A673 (cell line): ENCODE results near the gene AP4E1. TPM values are rescaled to one million over a fixed set of nuclear protein-coding genes. Genes with fewer than 3 reads are reported as not detected.

ENCODE experiments used
- BruUV-seq: library from RNA; stranded (reverse); fragments of 400-500 nt; replicated peaks from 2 replicates; lab custom pipeline; 2021; lab: Mats Ljungman, UMichigan
- CTCF ChIA-PET: fragments of 300-600 bp; sonication (Branson Sonifier 250); formaldehyde crosslinking; loops from one replicate; lab custom pipeline; 2022; ENCODE audit warnings: antibody characterized with exemption; lab: Charles Lee
- POLR2A ChIA-PET: fragments of 300-600 bp; sonication (Branson Sonifier 250); formaldehyde crosslinking; loops from one replicate; lab custom pipeline; 2022; ENCODE audit warnings: antibody characterized with exemption; ENCODE audit not compliant: low non-redundant PET; lab: Charles Lee
- DNase-seq: peaks from one replicate; pipeline ENCODE4 v3.0.0-alpha.2; 2015; ENCODE audit warnings: low spot score
- H3K27ac ChIP-seq: fragments of 200-600 bp; sonication (generic); 2 replicates; pipeline ENCODE4 v1.5.1; 2016; ENCODE audit warnings: mixed run types, low read depth, mild to moderate bottlenecking, mixed read lengths, antibody characterized with exemption, low read length; ENCODE audit not compliant: poor library complexity, severe bottlenecking
- H3K27me3 ChIP-seq: fragments of 200-600 bp; sonication (generic); replicated peaks from 2 replicates; pipeline ENCODE4 v1.6.1; 2017; ENCODE audit warnings: mixed run types, low read depth, mild to moderate bottlenecking, mixed read lengths, antibody characterized with exemption, low read length; ENCODE audit not compliant: insufficient read depth, poor library complexity
- H3K36me3 ChIP-seq: fragments of 200-600 bp; sonication (generic); 2 replicates; pipeline ENCODE4 v1.6.1; 2016; ENCODE audit warnings: mixed run types, mild to moderate bottlenecking, mixed read lengths, antibody characterized with exemption, low read length; ENCODE audit not compliant: insufficient read depth, poor library complexity, severe bottlenecking
- H3K4me1 ChIP-seq: fragments of 200-600 bp; sonication (generic); 2 replicates; pipeline ENCODE4 v1.6.1; 2017; ENCODE audit warnings: mixed run types, mild to moderate bottlenecking, mixed read lengths, antibody characterized with exemption, low read length; ENCODE audit not compliant: insufficient read depth, poor library complexity, severe bottlenecking
- H3K4me3 ChIP-seq: fragments of 200-600 bp; sonication (generic); 2 replicates; pipeline ENCODE4 v1.5.1; 2016; ENCODE audit warnings: low read depth, mixed run types, mild to moderate bottlenecking, mixed read lengths, low read length; ENCODE audit not compliant: poor library complexity, severe bottlenecking
- H3K9me3 ChIP-seq: fragments of 200-600 bp; sonication (generic); 2 replicates; pipeline ENCODE4 v1.6.1; 2016; ENCODE audit warnings: mixed run types, low read depth, mild to moderate bottlenecking, mixed read lengths, antibody characterized with exemption, low read length; ENCODE audit not compliant: poor library complexity, severe bottlenecking
- CTCF ChIP-seq: fragments of 300-800, 200-600 bp; sonication (generic); conservative IDR thresholded peaks from 2 replicates; pipeline ENCODE4 v1.5.1; 2017; ENCODE audit warnings: low read depth, mild to moderate bottlenecking, antibody characterized with exemption, low read length, moderate library complexity, mixed read lengths
- EZH2 ChIP-seq: fragments of 200-600 bp; sonication (generic); IDR thresholded peaks from 2 replicates; pipeline ENCODE4 v1.6.1; 2017; ENCODE audit warnings: borderline replicate concordance, low read depth, mild to moderate bottlenecking, mixed read lengths, antibody characterized with exemption, low read length; ENCODE audit not compliant: poor library complexity, severe bottlenecking
- intact Hi-C: fragments of 100-400 bp; cut with micrococcal nuclease; formaldehyde crosslinking; loops from one replicate; pipeline ENCODE4 v1.10.0; 2022; ENCODE audit not compliant: unreplicated experiment
- total RNA-seq: library from RNA; stranded (reverse); gene quantifications from 2 replicates; pipeline ENCODE4 v1.2.3, GENCODE V29; 2021

AP4E1 gene
- total RNA-seq, 1 experiment from 2014 or later, result 13.9 TPM

DNA sequence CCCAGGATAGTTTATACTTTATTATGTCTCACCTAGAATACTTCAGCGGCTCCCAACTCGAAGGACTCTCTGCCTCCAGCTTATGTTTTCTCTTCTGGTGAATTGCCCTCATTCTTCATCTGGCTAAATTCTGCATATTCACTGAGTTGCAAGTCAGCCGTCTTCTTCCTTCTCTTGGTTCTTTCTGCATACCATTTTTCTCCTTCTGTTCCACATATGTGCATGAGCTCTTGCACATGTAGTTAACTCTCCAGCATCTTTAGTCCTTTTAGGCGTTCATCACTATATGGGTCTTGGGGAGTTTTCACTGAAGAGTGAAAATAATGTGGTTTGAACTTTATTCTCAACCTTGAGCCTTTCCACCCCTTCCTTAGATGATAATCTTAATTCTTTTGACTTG is 70.1 kb downstream of the AP4E1 start:
- no peak for DNase-seq
- Histone ChIP-seq H3K27me3 (no peaks in the 10 kb centered on the region), H3K4me1 (no peaks in the 10 kb centered on the region), H3K4me3 (no peak overlapping the region), H3K9me3 (no peaks in the 10 kb centered on the region), H3K36me3 (no peaks in the 10 kb centered on the region), H3K27ac (no peak overlapping the region)
- no TSS peak for BruUV-seq
- no peak for TF ChIP-seq CTCF
- TF ChIP-seq EZH2, result no peak
- intact Hi-C loops, result no loop called here
- ChIA-PET CTCF (no interaction called here), POLR2A (no interaction called here)

DNA sequence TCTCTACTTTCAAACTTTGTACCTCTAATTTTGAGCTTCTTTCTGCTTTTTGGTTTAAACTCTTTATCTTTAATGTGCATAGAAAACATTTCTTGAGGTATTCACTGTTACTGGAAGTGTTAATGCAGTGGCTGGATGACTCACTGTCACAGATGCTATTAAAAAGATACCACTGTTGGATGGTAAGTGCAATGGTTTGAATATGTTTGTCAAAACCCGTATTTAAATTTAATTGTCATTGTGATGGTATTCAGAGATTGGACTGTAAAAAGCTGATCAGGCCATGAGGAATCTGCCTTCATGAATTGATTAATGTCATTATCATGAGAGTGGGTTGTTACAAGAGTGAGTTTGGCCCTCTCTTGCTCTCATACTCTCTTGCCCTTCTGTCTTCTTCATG is 70.6 kb downstream of the AP4E1 start:
- BruUV-seq, result no TSS peak
- no peaks in the 10 kb centered on the region for H3K36me3 ChIP-seq
- H3K9me3 ChIP-seq, result no peaks in the 10 kb centered on the region
- TF ChIP-seq CTCF, result no peak
- no peak for TF ChIP-seq EZH2
- intact Hi-C loops, result no loop called here
- H3K27ac ChIP-seq, result no peak overlapping the region
- H3K27me3 ChIP-seq, result no peaks in the 10 kb centered on the region
- ChIA-PET POLR2A (no interaction called here), CTCF (no interaction called here)
- no peak overlapping the region for H3K4me3 ChIP-seq
- H3K4me1 ChIP-seq, result no peaks in the 10 kb centered on the region
- DNase-seq, result peak; percentile 2

DNA sequence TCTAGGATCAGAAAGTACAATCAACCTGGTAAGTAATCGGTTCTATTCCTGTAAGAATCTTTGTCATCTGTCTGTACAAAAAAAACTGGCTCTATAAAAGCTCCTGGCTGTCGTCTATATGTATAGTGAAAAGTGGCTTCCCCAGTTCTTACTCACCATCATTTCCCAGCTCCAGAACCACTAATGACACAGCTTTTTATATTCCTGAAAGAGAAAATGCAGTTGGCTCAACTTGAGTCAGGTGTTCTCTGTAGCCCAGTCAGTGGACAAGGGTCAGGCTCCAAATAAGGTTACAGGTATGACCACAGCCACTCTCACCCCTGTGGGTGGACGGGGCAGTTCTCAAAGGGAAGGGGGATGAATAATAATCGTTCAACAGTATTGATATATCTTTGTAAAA is 85.1 kb downstream of the AP4E1 start:
- H3K9me3 ChIP-seq, result no peaks in the 10 kb centered on the region
- BruUV-seq, result no TSS peak
- intact Hi-C loops, result no loop called here
- no peaks in the 10 kb centered on the region for H3K4me1 ChIP-seq
- ChIA-PET POLR2A (no interaction called here), CTCF (no interaction called here)
- no peak overlapping the region for H3K27ac ChIP-seq
- DNase-seq, result no peak
- TF ChIP-seq EZH2 (no peak), CTCF (no peak)
- no peaks in the 10 kb centered on the region for H3K27me3 ChIP-seq
- H3K4me3 ChIP-seq, result no peak overlapping the region
- H3K36me3 ChIP-seq, result no peaks in the 10 kb centered on the region
